NCI-H1694 treated with DMSO at 0.1 percent for 48 hours (cell line): ENCODE measurements around the gene PPIL6.

Experiments used
- DNase-seq: peaks from one replicate; lab custom pipeline; 2025; lab: John Stamatoyannopoulos, UW

The PPIL6 gene

GRCh38 chr6:109440331-109441068, at the start of gene PPIL6, which contains the start of gene SMPD2:
TSS of gene PPIL6 (minus strand) at chr6:109440628. CDS start at chr6:109440590, 38 bp downstream.
TSS of gene SMPD2 (plus strand) at chr6:109440724. CDS start at chr6:109441122, 398 bp downstream.
- DNase-seq = peak; percentile 49

DNA sequence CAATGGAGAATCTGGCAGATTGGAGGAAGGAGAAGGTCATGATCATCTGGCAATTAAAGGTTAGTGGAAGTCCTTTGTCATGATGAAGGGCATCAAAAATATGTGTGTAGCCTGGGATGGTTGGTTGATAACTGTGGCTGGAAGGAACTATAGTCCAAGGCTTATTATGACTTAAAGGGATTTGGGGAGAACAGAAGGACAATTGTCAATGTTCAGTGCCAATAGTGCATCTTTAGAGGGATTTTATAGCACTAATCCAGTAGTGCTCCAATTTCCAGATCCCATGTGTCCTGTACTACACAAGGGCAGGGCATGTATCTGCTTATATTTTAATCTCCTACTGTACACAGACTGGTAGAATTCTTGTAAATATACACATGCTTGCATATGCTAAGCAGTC, 47.6 kb upstream of the PPIL6 start:
- DNase-seq = no peak

DNA sequence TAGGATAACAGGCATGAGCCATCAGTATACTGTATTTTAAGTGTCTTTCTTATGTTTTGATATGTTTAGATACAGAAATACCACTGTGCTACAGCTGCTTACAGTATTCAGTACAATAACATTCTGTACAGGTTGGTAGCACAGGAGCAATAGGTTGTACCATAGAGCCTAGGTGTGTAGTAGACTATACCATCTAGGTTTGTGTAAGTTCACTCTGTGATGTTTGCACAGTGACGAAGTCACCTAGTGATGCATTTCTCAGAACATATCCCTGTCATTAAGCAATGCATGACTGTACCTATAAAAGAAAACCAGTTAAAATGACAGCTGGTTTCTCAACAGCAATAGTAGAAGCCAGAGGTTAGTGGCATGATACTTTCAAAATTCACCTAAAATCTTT, 45.6 kb upstream of the PPIL6 start:
- no peak for DNase-seq

DNA sequence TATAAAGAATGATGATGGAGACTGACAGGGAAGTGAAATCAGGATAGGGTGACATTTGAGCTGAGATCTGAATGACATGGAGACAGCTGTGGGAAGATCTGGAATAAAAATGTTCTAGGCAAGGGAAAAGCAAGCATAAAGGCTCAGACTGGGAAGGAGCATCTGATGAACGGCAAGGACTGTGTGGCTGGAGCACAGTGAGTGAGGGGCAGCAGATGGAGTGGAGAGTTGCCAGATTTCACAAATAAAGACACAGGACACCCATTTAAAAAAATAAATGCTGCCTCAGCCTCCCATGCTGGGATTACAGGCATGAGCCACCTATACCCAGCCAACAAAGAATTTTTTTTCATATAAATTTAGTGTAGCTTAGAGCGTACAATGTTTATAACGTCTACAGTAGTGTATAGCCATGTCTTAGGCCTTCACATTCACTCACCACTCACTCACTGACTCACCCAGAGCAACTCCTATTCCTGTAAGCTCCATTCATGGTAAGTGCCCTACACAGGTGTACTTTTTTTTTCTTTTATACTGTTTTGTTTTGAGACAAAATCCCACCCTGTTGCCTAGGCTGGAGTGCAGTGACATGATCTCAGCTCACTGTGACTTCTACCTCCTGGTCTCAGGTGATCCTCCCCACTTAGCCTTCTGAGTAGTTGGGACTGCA, 45.0 kb upstream of the PPIL6 start:
- DNase-seq = peak; percentile 15

- no peak for DNase-seq
Observed at GRCh38 chr6:109484122-109484521, 43.7 kb upstream of the PPIL6 start.

- DNase-seq = peak; percentile 46
Observed at GRCh38 chr6:109483735-109484057, 43.3 kb upstream of the PPIL6 start.

DNA sequence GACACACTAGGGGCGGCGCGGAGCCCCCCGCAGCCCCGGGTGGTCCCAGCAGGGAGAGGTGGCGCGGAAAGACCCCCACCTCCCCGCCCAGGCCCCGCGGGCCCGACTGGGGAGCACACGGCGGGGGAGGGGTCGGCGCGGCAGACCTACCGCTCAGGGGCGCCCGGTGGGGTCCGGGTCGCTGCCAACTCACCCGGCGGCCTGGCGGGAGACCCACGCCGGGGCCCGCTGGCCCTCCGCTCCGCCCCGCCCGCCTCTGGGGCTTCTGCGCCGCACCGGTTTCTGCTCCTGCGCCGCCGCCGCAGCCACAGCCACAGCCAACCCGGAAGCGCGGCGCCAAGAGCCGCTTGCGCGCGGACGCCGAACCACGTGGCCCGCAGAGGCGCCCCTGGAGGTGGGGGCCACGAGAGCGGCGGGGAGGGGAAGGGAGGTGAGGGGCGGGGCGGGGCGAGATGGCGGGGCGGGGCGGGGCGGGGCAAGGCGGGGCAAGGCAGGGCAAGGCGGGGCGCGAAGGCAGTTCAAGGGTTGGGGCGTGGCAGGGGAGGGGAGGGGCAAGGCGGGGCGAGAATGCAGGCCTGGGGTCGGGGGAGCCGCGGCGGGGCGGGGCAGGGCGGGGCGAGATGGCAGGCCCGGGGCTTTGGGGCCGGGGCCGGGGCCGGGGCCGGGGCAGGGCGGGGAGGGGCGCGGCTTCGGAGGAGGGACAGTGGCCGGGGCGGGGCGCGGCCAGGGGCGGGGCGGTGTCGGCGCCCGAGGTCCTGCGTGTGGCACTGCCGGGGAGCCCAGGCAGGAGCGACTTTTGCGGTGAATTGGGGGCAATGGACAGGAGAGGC, 42.7 kb upstream of the PPIL6 start, which contains the start of gene ZBTB24:
ZBTB24 (minus strand) TSS at position 315 of the 830 bp plus-strand sequence. CDS start 1,193 bp downstream, outside the sequence.
- DNase-seq = peak; percentile 81

DNA sequence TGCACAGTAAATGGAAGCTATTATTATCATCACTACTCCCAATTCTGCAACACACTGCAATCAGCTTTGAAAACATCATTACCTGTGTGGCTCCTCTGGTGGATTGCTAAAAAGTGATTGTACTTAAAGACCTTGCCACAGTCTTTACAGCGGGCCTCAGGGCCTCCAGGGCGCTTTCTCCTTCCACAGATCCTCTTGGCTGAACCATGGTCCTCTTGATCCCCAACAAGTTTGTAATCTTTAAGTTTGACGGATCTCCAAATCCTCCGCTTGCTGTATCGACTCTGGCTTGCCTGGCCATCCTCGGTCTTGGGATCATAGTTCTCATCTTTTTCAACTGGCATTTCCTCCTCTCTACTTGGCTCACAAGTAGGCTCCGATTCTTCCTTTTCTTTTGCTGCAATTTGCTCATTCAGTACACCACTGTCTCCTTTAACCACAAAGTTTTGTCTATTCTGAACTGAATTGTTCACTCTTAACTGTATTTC, 40.6 kb upstream of the PPIL6 start:
- no peak for DNase-seq

DNA sequence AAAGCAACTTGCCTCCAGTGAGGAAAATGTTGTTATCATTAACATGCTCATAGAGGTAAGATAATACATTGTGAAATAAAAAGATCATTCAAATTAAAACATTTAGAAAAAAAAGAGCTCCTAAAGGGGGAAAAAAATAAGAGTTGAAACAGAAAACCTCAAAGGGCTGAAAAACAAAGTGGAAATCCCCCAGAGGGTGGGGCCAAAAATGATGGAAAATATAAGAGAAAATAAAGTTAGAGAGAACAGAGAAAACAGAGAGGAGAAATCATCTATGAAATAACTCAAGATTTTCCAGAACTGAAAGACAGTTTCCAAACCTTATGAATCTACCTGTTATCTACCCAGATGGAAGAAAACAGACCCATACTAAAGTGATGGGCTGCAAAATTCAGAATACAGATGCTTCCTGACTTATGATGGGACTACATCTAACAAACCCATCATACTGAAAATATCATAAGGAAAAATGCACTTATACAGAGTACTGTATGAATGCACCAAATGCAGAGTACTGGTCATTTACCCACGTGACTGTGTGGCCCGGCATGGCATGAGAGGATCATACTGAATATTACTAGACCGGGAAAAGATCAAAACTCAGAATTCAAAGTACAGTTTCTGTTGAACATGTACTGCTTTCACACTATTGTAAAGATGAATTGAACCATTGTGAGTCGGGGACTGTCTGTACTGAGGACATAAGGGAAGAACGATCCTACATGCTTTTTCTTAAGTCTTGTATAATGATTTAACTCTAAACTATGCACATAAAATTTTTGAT, 38.6 kb upstream of the PPIL6 start:
- DNase-seq = no peak

DNA sequence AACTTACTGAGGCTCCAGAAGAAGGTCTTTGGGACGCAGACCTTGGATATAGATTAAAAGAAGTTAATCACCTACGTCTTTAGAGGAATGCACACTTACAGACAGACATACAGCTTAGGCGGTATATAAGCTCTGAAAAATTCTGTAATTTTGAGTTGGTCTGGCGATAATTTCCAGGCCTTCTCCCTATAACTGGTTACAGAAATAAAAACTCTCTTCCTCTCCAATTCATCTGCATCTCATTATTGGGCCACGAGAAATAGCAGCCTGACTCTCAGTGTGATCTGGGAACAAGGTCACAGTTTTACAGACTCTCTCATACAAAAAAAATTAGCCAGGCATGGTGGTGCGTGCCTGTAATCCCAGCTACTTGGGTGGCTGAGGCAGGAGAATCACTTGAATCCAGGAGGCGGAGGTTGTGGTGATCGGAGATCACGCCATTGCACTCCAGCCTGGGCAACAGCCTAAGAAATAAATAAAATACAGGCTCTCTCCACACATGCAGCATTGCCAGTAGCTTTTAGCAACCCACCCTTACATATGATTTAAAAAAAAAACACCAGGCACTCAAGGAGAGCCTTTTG, 37.9 kb upstream of the PPIL6 start:
- no peak for DNase-seq

DNA sequence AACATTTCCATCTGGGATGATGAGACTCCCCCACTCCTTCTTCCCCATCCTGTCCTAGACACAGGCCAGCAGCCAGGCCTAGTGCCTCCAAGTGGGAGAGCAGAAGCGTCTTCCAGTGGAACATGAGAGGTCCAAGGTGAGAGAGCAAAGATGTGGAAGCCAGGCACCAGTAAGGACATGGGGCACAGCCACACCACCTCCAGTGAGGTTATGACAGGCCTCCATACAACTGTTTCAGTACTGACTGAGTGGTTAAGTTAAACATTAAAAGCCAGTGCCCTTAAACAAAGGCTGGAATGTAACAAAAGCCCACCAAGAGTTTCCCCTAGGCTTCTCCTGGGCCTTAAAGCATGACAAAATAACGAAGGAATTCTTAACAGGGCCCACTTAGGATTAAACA, 37.3 kb upstream of the PPIL6 start:
- no peak for DNase-seq

DNA sequence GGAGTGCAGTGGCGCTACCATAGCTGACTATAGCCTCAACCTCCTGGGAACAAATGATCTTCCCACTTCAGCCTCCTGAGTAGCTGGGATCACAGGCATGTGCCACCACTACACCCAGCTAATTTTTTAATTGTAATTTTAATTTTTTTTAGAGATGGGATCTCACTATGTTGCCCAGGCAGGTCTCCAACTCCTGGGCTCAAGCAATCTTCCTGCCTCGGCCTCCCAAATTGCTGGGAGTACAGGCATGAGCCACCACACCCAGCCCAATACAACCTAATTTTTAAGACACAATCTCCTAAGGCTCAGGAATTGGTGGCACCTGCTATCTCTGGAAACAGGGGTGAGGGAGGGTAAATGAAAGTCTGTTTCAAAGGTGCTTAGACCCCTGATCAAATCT, 36.8 kb upstream of the PPIL6 start:
- DNase-seq = no peak

DNA sequence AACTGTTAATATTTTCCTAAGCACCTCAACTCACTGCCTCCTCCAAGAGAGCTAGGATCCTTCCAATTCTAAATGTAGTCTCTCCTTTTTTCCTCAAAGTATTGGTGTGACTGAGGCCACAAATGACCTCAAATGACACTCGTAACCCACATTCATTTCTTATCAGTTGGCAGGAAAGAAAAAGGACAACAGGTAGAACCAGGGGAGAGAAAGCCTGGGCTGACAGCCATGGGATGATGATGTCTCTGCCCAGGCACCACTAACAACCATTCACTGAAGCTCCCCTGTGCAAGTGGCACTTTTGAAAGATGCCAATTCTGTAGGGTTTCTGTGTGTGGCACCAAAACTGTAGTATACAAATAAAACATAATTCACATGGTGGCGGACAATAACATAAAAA, 35.2 kb upstream of the PPIL6 start:
- DNase-seq = no peak

- no peak for DNase-seq
Observed at GRCh38 chr6:109474995-109475394, 34.6 kb upstream of the PPIL6 start.

DNA sequence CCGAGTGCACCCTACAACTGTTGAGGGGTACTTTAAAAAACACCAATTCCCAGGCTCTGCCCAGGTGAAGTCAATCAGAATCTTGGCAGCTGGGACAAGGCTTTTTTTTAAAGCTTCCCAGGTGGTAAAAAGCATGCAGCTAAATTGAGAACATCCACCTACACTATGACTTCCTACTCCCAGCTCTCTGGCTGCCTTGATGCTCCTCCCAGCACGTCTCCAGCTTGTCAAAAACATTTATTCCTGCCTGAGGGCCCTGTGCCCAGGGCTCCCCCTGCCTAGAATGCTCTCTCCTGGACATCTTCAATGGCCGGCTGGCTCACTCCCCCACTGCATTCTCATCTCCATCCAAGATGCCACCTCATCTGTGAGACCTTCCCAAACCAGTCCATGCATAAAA, 32.7 kb upstream of the PPIL6 start:
- DNase-seq = no peak

- no peak for DNase-seq
Observed at GRCh38 chr6:109472132-109472995, 31.9 kb upstream of the PPIL6 start.

- no peak for DNase-seq
Observed at GRCh38 chr6:109471105-109471810, 30.8 kb upstream of the PPIL6 start.

GRCh38 chr6:109469591-109470189, 29.3 kb upstream of the PPIL6 start:
- DNase-seq = no peak

DNA sequence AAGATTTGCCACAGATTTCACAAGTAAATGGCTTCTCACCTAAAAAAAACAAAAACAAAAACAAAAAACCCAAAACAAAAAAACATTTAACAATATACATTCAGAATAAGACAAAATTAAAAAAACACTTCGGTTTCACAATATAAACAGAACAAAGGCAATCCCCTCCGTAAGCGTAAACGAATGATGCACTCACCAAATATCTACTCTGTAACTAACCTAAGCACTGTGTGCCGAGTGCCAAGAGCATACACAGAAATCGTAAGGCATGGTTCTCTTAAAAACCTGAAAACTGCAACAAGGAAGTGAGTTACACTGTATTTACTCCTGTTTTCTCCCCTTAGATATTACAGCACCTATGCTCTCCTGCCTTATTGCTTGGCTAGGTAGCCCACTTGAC, 27.3 kb upstream of the PPIL6 start:
- DNase-seq = no peak
